Loucy (cell line): ENCODE data around the gene ELMOD1.

Source experiments
- H2AFZ ChIP-seq: fragments of 200-600 bp; sonication (generic); 2 replicates; pipeline ENCODE4 v1.6.0; 2016; ENCODE audit warnings: antibody characterized with exemption, mild to moderate bottlenecking, low read length, moderate library complexity
- H3F3A ChIP-seq: fragments of 200-600 bp; 2 replicates; pipeline ENCODE4 v1.6.0; 2016; ENCODE audit warnings: antibody characterized with exemption, low read depth, mild to moderate bottlenecking
- H3K27me3 ChIP-seq: fragments of 200-600 bp; sonication (generic); 2 replicates; pipeline ENCODE4 v1.6.1; 2014; ENCODE audit warnings: low read length, mild to moderate bottlenecking; ENCODE audit not compliant: insufficient read depth, poor library complexity, severe bottlenecking
- H3K36me3 ChIP-seq: fragments of 200-600 bp; sonication (generic); 2 replicates; pipeline ENCODE4 v1.6.1; 2016; ENCODE audit warnings: low read length; ENCODE audit not compliant: insufficient read depth
- H3K4me1 ChIP-seq: fragments of 200-600 bp; sonication (generic); 2 replicates; pipeline ENCODE4 v1.5.1; 2014; ENCODE audit warnings: low read length, mild to moderate bottlenecking; ENCODE audit not compliant: insufficient read depth, poor library complexity, severe bottlenecking
- H3K4me2 ChIP-seq: fragments of 200-600 bp; sonication (generic); 2 replicates; pipeline ENCODE4 v1.6.0; 2014; ENCODE audit warnings: antibody characterized with exemption, low read length, low read depth, mild to moderate bottlenecking; ENCODE audit not compliant: poor library complexity, severe bottlenecking
- H3K4me3 ChIP-seq: fragments of 200-600 bp; sonication (generic); 2 replicates; pipeline ENCODE4 v1.5.1; 2014; ENCODE audit warnings: low read length, mild to moderate bottlenecking, mixed read lengths; ENCODE audit not compliant: poor library complexity, severe bottlenecking
- H3K79me2 ChIP-seq: fragments of 200-600 bp; sonication (generic); 2 replicates; pipeline ENCODE4 v1.6.1; 2014; ENCODE audit warnings: low read length; ENCODE audit not compliant: insufficient read depth
- H3K9ac ChIP-seq: fragments of 200-600 bp; sonication (generic); 2 replicates; pipeline ENCODE4 v1.6.0; 2014; ENCODE audit warnings: mild to moderate bottlenecking, low read depth, low read length, moderate library complexity; ENCODE audit not compliant: poor library complexity, severe bottlenecking
- H3K9me2 ChIP-seq: fragments of 200-600 bp; sonication (generic); replicated peaks from 2 replicates; pipeline ENCODE4 v1.6.1; 2016; ENCODE audit warnings: low read depth, low read length, mixed read lengths
- H3K9me3 ChIP-seq: fragments of 200-600 bp; sonication (generic); 2 replicates; pipeline ENCODE4 v1.6.1; 2014; ENCODE audit warnings: mild to moderate bottlenecking, antibody characterized with exemption, low read length, low read depth; ENCODE audit not compliant: insufficient read depth
- H4K20me1 ChIP-seq: fragments of 200-600 bp; sonication (generic); 2 replicates; pipeline ENCODE4 v1.6.0; 2014; ENCODE audit warnings: antibody characterized with exemption, low read length, mild to moderate bottlenecking; ENCODE audit not compliant: insufficient read depth, poor library complexity, severe bottlenecking
- EZH2phosphoT487 ChIP-seq: fragments of 200-600 bp; IDR thresholded peaks from 2 replicates; pipeline ENCODE4 v1.6.1; 2018; ENCODE audit warnings: antibody characterized with exemption, mild to moderate bottlenecking, moderate library complexity, borderline replicate concordance
- TF ChIP-seq, protein P1 (sequence below): fragments of 200-600 bp; sonication (generic); conservative IDR thresholded peaks from 2 replicates; pipeline ENCODE4 v1.5.1; 2014; ENCODE audit warnings: mild to moderate bottlenecking, antibody characterized with exemption, low read length

Gene ELMOD1

DNA sequence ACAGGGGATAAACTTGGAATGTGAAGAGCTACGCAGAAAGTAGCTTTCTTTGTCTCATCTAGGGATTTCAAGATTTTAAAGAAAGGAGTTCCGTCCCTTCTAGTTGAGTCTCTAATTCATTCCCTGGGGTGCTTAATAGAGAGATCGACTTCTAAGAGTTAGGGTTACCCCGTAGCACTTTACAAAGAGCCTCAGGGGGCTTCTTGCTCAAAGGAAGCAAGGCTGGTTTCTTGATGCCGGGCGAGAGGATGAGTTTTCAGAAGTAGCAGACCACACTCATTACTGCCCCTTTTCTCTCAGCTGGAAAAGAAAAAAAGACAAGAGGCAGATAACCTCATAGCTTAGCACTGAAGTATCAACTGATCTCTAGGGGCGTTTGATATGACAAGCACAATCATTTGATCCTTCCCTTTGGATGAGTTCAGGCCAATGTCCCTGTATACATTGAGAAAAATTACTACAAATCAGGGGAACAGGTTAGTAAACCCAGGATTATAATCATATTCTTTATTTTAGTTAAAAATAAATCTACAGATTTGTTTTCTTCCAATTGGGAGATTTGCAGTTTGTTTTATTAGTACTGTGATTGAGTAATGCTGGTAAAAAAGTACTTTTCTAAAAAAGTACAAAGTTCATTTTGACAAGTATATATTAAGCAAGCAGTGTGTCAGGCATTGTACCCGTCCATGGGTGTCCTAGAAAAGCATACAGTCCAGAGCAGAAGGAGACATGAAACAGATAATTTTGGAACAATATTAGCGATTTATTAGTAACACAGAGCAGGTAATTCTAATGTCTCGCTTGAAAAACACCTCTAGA is 18.7 kb downstream of the ELMOD1 start:
- TF ChIP-seq EZH2phosphoT487, result no peak
- TF ChIP-seq, protein P1, sequence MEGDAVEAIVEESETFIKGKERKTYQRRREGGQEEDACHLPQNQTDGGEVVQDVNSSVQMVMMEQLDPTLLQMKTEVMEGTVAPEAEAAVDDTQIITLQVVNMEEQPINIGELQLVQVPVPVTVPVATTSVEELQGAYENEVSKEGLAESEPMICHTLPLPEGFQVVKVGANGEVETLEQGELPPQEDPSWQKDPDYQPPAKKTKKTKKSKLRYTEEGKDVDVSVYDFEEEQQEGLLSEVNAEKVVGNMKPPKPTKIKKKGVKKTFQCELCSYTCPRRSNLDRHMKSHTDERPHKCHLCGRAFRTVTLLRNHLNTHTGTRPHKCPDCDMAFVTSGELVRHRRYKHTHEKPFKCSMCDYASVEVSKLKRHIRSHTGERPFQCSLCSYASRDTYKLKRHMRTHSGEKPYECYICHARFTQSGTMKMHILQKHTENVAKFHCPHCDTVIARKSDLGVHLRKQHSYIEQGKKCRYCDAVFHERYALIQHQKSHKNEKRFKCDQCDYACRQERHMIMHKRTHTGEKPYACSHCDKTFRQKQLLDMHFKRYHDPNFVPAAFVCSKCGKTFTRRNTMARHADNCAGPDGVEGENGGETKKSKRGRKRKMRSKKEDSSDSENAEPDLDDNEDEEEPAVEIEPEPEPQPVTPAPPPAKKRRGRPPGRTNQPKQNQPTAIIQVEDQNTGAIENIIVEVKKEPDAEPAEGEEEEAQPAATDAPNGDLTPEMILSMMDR, result no peak
- no peaks in the 10 kb centered on the region for H3K9me2 ChIP-seq
- H3K79me2 ChIP-seq, result no peaks in the 10 kb centered on the region
- H3K4me1 ChIP-seq, result no peaks in the 10 kb centered on the region
- no peak overlapping the region for H3K4me2 ChIP-seq
- no peak overlapping the region for H2AFZ ChIP-seq
- H4K20me1 ChIP-seq, result no peaks in the 10 kb centered on the region
- no peak overlapping the region for H3K9ac ChIP-seq
- H3F3A ChIP-seq, result no peaks in the 10 kb centered on the region
- H3K9me3 ChIP-seq, result no peaks in the 10 kb centered on the region
- H3K27me3 ChIP-seq, result no peaks in the 10 kb centered on the region
- no peaks in the 10 kb centered on the region for H3K36me3 ChIP-seq
- no peak overlapping the region for H3K4me3 ChIP-seq

DNA sequence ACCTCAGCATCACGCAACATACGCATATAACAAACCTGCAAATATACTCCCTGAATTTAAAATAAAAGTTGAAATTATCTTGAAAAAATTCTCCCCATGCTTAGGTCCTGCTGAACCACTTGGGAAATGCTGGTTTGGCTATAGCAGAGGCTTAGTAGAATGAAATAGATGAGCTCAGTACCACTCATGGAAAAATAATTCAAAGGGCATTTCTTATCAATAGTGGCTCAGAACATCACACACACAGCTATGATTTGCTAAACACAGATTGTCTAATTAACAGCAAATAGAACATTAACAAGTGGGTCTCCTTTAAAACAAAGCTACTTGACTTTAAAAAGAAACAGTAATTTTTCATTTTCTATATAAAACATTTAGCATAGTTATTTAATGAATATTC is 21.5 kb downstream of the ELMOD1 start:
- Histone ChIP-seq H3K36me3 (no peaks in the 10 kb centered on the region), H3K4me2 (no peak overlapping the region), H3K79me2 (no peaks in the 10 kb centered on the region), H3F3A (no peaks in the 10 kb centered on the region), H3K27me3 (no peaks in the 10 kb centered on the region), H3K9me2 (no peaks in the 10 kb centered on the region), H3K9ac (no peak overlapping the region), H3K4me3 (no peak overlapping the region), H3K9me3 (no peaks in the 10 kb centered on the region), H3K4me1 (no peaks in the 10 kb centered on the region), H4K20me1 (no peaks in the 10 kb centered on the region), H2AFZ (no peak overlapping the region)
- TF ChIP-seq EZH2phosphoT487, result no peak
- TF ChIP-seq, protein P1, result no peak

DNA sequence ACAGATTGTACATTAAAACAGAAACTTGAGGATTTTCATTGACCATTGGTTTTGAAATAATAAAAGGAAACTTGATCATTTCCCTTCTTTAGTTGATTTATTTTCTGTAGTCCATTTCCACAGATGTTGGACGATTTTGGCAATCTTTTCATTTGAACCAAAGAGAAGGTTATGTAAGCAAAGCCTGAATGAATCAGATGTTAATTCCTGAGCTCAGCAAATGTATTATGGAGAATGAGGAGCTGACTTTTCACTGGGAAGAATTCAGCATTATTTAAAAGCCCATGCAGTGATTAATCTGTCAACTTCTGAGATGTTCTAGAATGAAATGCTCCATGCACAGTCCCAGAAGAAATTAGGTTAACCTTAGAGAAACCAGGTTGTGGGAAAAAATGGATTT is 29.0 kb downstream of the ELMOD1 start:
- Histone ChIP-seq H2AFZ (no peak overlapping the region), H4K20me1 (no peaks in the 10 kb centered on the region), H3K4me2 (no peak overlapping the region), H3K4me1 (no peaks in the 10 kb centered on the region), H3K9me3 (no peaks in the 10 kb centered on the region), H3K4me3 (no peak overlapping the region), H3K9me2 (no peaks in the 10 kb centered on the region), H3K79me2 (no peaks in the 10 kb centered on the region), H3K27me3 (no peaks in the 10 kb centered on the region), H3K9ac (no peak overlapping the region), H3F3A (no peaks in the 10 kb centered on the region), H3K36me3 (no peaks in the 10 kb centered on the region)
- TF ChIP-seq, protein P1, result no peak
- no peak for TF ChIP-seq EZH2phosphoT487
